ENCODE measurements around the gene TENM4.

- TF ChIP-seq, protein P1, sequence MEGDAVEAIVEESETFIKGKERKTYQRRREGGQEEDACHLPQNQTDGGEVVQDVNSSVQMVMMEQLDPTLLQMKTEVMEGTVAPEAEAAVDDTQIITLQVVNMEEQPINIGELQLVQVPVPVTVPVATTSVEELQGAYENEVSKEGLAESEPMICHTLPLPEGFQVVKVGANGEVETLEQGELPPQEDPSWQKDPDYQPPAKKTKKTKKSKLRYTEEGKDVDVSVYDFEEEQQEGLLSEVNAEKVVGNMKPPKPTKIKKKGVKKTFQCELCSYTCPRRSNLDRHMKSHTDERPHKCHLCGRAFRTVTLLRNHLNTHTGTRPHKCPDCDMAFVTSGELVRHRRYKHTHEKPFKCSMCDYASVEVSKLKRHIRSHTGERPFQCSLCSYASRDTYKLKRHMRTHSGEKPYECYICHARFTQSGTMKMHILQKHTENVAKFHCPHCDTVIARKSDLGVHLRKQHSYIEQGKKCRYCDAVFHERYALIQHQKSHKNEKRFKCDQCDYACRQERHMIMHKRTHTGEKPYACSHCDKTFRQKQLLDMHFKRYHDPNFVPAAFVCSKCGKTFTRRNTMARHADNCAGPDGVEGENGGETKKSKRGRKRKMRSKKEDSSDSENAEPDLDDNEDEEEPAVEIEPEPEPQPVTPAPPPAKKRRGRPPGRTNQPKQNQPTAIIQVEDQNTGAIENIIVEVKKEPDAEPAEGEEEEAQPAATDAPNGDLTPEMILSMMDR (IDR thresholded peaks at IDR 0.05) = no peak
- no peak for TF ChIP-seq EZH2 (IDR thresholded peaks at IDR 0.05)
Measured at GRCh38 chr11:78886616-78887015, 554.2 kb downstream of the TENM4 start.

Measured in neural progenitor cell (in vitro differentiated cells).